HepG2 (cell line): Measurements from ENCODE around the gene USP34. TPM values are rescaled to one million over a fixed set of nuclear protein-coding genes. Genes with fewer than 3 reads are reported as not detected.
A peak's percentile ranks its signal among the peaks of the same experiment; 100 is the strongest.

Experiments
- BCL3 ChIP-seq: sonication (generic); formaldehyde crosslinking; IDR thresholded peaks from 2 replicates; pipeline ENCODE4 v1.5.1; 2020; ENCODE audit warnings: mild to moderate bottlenecking, missing genetic modification reagents, moderate library complexity
- CREBL2 ChIP-seq: sonication (generic); formaldehyde crosslinking; IDR thresholded peaks from 2 replicates; pipeline ENCODE4 v1.8.1; 2023; ENCODE audit warnings: missing genetic modification reagents, mild to moderate bottlenecking, borderline replicate concordance
- FOXO4 ChIP-seq: sonication (generic); formaldehyde crosslinking; conservative IDR thresholded peaks from 2 replicates; pipeline ENCODE4 v1.8.1; 2023; ENCODE audit warnings: missing genetic modification reagents
- HMG20B ChIP-seq: conservative IDR thresholded peaks from 2 replicates; pipeline ENCODE4 v1.6.1; 2016; ENCODE audit warnings: missing genetic modification reagents, missing compliant biosample characterization
- HNRNPL ChIP-seq: fragments of 200-400 bp; formaldehyde crosslinking; IDR thresholded peaks from 2 replicates; pipeline ENCODE4 v1.6.1; 2017; ENCODE audit warnings: mild to moderate bottlenecking, low read depth, low read length
- NFIC ChIP-seq: IDR thresholded peaks from 2 replicates; pipeline ENCODE4 v1.6.1; 2012; ENCODE audit warnings: mild to moderate bottlenecking, low read length, inconsistent platforms
- PAWR ChIP-seq: sonication (generic); formaldehyde crosslinking; IDR thresholded peaks from 2 replicates; pipeline ENCODE4 v1.4.0; 2020; ENCODE audit warnings: missing genetic modification reagents, mild to moderate bottlenecking, borderline replicate concordance
- RCOR2 ChIP-seq: IDR thresholded peaks from 2 replicates; pipeline ENCODE4 v1.6.1; 2016; ENCODE audit warnings: missing biosample characterization, missing genetic modification reagents
- REPIN1 ChIP-seq: sonication (generic); formaldehyde crosslinking; IDR thresholded peaks from 2 replicates; pipeline ENCODE4 v1.8.0; 2022; ENCODE audit warnings: missing genetic modification reagents, low read depth, mild to moderate bottlenecking, borderline replicate concordance
- TRIM24 ChIP-seq: sonication (generic); formaldehyde crosslinking; IDR thresholded peaks from 2 replicates; pipeline ENCODE4 v1.8.0; 2022; ENCODE audit warnings: mild to moderate bottlenecking, missing genetic modification reagents
- ZNF235 ChIP-seq: sonication (generic); formaldehyde crosslinking; IDR thresholded peaks from 2 replicates; pipeline ENCODE4 v1.8.1; 2023; ENCODE audit warnings: mild to moderate bottlenecking, missing genetic modification reagents, borderline replicate concordance
- ZNF326 ChIP-seq: sonication (generic); formaldehyde crosslinking; IDR thresholded peaks from 2 replicates; pipeline ENCODE4 v1.4.0; 2020; ENCODE audit warnings: missing genetic modification reagents, borderline replicate concordance
- ZNF329 ChIP-seq: sonication (generic); formaldehyde crosslinking; IDR thresholded peaks from 2 replicates; pipeline ENCODE4 v1.9.0; 2021; ENCODE audit warnings: low read depth, mild to moderate bottlenecking, missing genetic modification reagents
- ZNF407 ChIP-seq: sonication (generic); formaldehyde crosslinking; IDR thresholded peaks from one replicate; pipeline ENCODE4 v1.5.1; 2020; ENCODE audit warnings: mild to moderate bottlenecking, missing genetic modification reagents; ENCODE audit errors: not compliant biosample characterization
- ZNF513 ChIP-seq: sonication (generic); formaldehyde crosslinking; conservative IDR thresholded peaks from 2 replicates; pipeline ENCODE4 v1.5.0; 2020; ENCODE audit warnings: missing genetic modification reagents
- ZNF619 ChIP-seq: sonication (generic); formaldehyde crosslinking; IDR thresholded peaks from 2 replicates; pipeline ENCODE4 v1.4.0; 2020; ENCODE audit warnings: mild to moderate bottlenecking, missing genetic modification reagents
- ZNF75D ChIP-seq: sonication (generic); formaldehyde crosslinking; IDR thresholded peaks from 2 replicates; pipeline ENCODE4 v1.8.1; 2023; ENCODE audit warnings: missing genetic modification reagents, mild to moderate bottlenecking, borderline replicate concordance
- polyA plus RNA-seq, 8 experiments: library from polyadenylated mRNA; depleted of rRNA in 3 of 8; stranded (reverse) in 7 of 8; unstranded in 1 of 8; fragments of >200 nt; fragmentation: Illumina TruSeq in 4 of 8; extraction: Trizol in 4 of 8; gene quantifications; 2 replicates each; pipeline versions ENCODE4 v1.2.1 to v1.2.3, GENCODE V29; 2011 to 2016; ENCODE audit warnings: low read depth in 4 of 8, missing spikeins in 1 of 8, mixed read lengths in 1 of 8; ENCODE audit not compliant: insufficient read depth in 1 of 8
- total RNA-seq, 5 experiments: library from RNA; depleted of rRNA; stranded (reverse); fragments of >200 nt; fragmentation: Illumina TruSeq; extraction: Trizol; gene quantifications; 2 replicates each; pipeline ENCODE4 v1.2.3, GENCODE V29; 2016; ENCODE audit warnings: low read depth in 1 of 5

USP34 gene
- total and polyA plus RNA-seq, 2 of the 13 experiments (the other 11 are each of a cell fraction or from before 2014, with no cell fraction given), result 99.2 to 100 TPM

GRCh38 chr2:61144697-61145268 lies 326.1 kb downstream of the USP34 start (continued):
- TF ChIP-seq TRIM24 (CRISPR knock-in tag) (no peak), RCOR2 (CRISPR knock-in tag) (peak; percentile 50; the same call in 1 of the 2 replicates), CREBL2 (CRISPR knock-in tag) (no peak), NFIC (no peak), PAWR (CRISPR knock-in tag) (no peak), ZNF326 (CRISPR knock-in tag) (no peak), ZNF619 (CRISPR knock-in tag) (0 out of 2 replicates have a peak, but pooled peaks have one; percentile 64), ZNF235 (CRISPR knock-in tag) (no peak), ZNF75D (CRISPR knock-in tag) (no peak), REPIN1 (CRISPR knock-in tag) (no peak), ZNF407 (CRISPR knock-in tag) (peak; percentile 62), HMG20B (CRISPR knock-in tag) (peak; percentile 46; the same call in 1 of the 2 replicates), FOXO4 (CRISPR knock-in tag) (no peak), ZNF513 (CRISPR knock-in tag) (no peak), BCL3 (CRISPR knock-in tag) (no peak), HNRNPL (no peak), ZNF329 (CRISPR knock-in tag) (no peak)
